ENCODE data around the gene KRT84.

- TF ChIP-seq CTCF (conservative IDR thresholded peaks at IDR 0.05; ENCODE audit: low read depth, low read length) (no peak), POLR2A (IDR thresholded peaks at IDR 0.05; ENCODE audit: low read depth, low read length) (no peak), RAD21 (IDR thresholded peaks at IDR 0.05; ENCODE audit: low read length) (no peak), NFE2L2 (IDR thresholded peaks at IDR 0.05; ENCODE audit: low read depth, low read length) (no peak), RFX5 (IDR thresholded peaks at IDR 0.05; ENCODE audit: low read depth, low read length) (no peak), MAFK (IDR thresholded peaks at IDR 0.05; ENCODE audit: low read depth, low read length) (no peak), MXI1 (IDR thresholded peaks at IDR 0.05; ENCODE audit: borderline replicate concordance, low read depth, low read length) (no peak)
Observed at GRCh38 chr12:52401926-52402325, 16.5 kb upstream of the KRT84 start.
